Putamen (tissue), 1 donor: ENCODE measurements around the gene ZNF618.
A peak's percentile ranks its signal among the peaks of the same experiment; 100 is the strongest.
"Not testable (repeated sequence)": the region's sequence is repeated elsewhere in the genome, so short reads cannot be mapped to it uniquely, and the experiment has no call there.

Experiments used
- DNase-seq: peaks from one replicate; pipeline ENCODE4 v3.0.0-alpha.2; 2016; ENCODE audit warnings: low spot score

Gene ZNF618

DNA sequence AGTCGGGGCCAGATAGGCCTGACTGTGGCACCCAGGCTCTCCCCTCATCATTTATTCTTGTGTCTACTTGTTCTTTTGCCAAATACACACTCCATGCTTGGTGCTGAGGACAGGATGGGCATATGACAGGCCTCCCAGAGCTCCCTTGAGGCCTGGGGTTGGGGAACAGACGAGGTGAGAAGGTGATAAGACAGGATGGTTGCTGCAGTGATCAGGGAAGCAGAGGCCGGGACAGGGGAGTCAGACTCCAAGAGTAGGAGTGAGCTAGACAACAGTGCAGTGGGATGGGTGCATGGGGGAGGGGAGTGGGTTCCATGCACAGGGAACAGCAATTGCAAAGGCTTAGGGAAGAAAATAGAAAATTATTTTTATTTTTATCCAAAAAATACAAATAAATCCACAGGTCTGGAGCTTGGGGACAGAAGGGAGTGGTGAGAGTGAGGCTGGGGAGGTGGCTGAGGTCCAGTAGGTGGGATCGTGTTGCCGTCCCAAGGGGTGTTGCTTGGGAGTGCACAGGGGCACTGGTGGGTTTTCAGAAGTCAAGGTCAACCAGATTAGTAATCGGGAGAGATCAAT is 205.4 kb downstream of the ZNF618 start:
- DNase-seq, result no peak

DNA sequence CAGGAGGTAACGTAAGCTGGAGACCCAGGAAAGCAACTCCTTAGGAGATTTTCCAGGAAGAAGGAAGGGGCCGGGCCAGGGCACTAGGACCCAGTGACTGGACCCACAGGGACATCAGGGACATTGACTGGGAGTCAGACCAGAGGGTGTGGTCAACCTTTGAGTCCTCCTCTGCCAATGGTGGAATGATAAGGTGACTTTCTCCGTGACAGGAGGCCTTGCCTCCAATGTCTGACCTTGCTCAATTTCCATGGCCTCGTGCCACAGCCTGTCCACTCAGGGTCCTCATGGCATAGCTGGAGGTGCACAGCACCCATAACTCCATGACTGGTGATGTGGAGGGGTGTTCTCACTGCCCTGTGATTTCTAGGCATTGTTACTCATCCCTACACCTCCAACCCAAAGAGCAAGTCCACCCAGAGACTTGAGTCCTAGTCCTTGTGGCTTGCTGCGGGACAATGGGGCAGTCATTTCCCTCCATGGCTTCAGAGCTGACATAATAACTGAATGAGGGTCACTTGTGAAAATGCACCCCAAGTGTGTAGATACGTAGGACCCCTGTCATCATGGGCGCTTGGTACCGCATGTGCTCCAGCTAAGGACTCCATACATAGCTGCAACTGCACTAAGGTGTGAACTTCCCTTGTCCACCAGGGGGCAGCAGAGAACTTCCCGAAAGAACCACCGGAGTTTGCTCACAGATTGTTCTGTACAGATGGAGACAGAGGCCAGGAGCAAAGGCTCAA is 206.1 kb downstream of the ZNF618 start:
- DNase-seq, result peak; percentile 77

DNA sequence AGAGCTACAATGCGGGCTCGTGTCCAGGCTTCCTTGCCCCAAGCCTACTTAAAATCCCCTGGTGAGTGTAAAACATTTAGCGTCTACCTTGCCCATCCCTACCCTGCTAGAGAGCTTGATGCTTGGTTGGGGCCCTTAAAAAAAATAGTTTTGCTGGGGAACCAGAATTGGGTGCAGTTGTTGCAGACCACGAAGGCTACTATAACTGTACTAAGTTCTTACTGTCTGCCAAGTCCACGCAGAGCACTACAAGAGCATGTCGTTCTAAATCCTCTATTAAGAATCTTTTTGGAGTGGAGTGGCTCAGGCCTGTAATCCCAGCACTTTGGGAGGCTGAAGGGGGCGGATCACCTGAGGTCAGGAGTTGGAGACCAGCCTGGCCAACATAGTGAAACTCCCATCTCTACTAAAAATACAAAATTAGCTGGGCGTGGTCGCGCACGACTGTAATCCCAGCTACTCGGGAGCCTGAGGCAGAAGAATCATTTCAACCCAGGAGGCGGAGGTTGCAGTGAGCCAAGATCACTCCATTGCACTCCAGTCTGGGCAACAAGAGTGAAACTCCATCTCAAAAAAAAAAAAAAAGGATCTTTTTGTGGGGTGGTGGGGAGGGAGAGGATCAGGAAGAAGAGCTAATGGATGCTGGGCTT is 206.8 kb downstream of the ZNF618 start:
- not testable (repeated sequence) for DNase-seq

DNA sequence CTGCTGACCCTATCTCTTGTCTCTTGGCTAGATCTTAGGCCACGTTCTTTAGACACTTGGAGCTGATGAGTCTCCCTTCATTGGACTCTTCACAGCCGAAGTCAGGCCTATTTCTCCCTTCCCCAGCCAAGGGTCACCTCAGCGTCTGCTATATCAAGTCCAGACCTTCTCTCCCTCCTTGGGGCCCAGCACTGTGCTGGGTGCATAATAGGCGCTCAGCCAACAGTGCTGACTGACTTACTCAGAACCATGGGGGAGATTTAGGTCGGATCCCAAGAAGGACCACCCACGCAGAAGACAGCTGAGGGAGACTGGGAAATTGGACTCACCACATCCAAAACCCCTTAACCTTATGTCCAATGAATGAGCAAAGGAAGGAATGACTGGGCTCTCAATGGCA is 207.6 kb downstream of the ZNF618 start:
- no peak for DNase-seq

DNA sequence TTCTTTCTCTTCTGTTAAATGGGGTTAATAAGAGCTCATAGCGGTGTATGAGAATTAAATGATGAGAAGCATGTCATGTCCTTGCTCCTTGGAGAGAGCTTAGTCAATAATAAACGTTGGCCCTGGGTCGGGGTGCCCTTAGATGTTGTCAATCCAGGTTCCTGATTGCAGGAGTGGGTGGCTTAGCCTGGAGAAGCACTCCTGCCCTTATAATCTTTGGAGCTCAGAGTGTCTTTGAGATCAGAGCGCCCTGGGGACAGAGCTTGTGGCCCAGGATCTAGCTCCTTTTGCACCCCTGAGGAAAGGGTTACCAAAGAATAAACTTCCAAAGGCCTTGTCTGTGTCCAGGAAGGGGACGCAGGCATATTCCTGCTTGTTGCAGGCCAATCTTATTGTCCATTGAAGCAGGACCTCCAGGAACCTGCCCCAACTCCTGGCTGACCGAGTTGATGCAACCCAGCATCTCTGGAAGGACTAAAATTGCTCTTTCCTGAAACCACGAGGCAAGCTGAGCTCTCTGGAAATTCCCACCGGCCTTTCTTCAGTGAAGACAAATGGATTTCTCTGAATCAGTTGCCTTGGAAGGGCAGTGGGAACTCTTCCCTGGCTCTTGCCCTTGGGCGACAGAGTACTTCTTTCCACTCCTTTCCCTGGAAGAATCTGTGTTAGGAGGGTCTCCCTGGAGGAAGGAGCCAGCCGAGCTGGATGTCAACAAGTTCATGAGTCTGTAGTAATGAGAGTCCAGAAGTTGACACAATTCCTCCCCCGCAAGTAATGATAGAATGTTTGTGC is 208.4 kb downstream of the ZNF618 start:
- no peak for DNase-seq

DNA sequence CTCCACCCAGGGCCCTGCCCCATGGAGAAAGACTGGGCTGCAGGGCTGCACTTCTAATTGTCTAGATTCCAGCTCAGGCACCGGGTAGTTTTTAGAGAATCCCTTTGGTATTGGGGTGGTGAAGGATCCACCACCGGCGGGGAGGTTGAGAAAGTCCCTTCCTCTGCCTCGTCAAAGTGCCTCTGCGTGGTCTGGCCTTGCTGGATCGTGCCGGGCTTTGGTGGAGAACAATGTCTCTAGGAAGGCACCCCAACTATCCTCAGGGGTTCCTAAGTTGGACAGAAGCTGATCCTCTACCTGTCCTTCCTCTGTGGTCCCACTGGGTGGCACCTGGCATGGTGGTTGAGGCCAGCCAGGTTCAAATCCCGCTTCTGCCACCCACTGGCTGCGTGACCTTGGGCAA is 209.3 kb downstream of the ZNF618 start:
- no peak for DNase-seq

DNA sequence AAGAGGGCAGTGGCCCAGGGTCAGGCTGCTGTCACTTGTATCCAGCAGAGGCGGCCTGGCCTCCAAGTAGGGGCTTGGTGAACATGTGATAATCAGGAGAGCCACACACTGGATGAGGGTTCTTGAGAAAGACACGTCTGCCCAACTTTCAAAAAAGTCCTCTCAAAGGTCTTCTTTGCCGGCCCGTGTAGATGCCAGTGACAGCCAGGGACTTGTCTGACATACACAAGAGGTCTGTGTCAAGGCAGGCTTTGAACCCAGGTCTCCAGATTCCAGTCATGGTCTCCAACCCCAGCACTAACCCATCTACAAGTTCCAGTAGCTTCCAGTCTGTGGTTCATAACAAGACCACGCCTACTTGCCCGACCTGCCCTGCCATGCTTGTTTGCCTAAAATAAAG is 209.9 kb downstream of the ZNF618 start:
- DNase-seq, result no peak

DNA sequence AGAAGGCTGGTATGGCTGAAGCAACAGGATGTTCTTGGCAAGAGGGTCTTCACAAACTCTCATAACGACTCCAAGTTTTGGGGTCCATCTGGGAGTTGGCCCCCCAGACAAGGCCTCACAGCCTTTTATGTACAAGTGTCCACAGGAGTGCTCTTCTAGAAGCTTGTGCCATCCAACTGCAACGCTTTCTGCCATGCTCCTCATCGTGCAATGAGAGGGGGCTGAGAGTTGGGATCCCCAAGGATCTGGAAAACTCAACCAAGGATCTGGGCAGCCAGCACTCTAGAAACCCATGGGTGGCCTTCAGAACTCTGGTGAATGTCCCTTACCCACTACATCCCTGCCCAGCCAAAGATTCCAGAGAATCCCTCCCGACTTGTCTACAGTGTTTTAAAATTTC is 210.5 kb downstream of the ZNF618 start:
- no peak for DNase-seq

DNA sequence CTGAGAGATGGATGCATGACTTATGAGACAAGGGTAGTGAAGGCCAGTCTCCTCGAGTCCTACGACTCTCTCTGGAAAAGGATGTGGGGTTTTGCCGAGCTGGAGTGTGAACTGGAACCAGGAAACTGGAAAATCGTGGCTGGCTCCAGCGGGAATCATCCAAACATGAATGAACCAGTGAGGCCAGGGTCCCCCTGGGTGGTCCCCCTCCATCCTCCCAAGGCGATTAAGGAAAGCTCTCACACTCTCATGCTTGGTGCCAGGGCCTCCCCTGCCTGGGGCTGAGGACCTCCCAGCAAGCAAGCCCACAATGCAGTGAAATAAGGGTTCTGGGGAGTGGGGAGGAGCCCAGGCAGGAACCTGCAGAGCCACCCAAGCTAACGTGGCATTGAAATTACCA is 211.6 kb downstream of the ZNF618 start:
- DNase-seq, result no peak

DNA sequence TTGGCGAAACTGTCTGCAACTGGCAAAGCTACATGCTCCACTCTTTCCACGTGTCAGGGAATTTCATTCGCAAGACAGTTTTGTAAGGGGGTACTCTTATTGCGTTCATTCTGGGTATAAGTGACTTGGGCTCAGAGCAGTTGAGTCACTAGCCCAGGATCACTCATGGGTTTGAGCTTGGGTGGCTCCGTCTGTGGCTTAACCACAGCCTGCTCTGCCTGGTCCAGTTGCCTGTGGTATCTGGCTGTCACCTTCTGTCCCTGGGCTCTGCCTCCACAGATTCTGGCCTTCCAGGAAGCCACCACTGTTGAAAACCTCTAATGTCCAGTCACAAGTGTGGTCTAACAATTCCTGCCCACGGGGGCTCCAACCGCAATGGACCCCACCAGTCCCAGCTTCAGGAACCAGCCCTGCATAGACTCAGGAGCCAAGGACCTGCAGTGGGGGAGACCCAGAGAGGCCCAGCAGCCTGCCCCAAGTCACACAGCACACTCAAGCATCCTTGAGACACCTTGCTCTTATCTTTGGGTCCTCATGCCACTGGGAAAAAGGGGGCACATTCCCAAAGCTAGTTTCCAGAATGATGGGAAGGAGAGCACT is 212.6 kb downstream of the ZNF618 start:
- DNase-seq, result no peak

DNA sequence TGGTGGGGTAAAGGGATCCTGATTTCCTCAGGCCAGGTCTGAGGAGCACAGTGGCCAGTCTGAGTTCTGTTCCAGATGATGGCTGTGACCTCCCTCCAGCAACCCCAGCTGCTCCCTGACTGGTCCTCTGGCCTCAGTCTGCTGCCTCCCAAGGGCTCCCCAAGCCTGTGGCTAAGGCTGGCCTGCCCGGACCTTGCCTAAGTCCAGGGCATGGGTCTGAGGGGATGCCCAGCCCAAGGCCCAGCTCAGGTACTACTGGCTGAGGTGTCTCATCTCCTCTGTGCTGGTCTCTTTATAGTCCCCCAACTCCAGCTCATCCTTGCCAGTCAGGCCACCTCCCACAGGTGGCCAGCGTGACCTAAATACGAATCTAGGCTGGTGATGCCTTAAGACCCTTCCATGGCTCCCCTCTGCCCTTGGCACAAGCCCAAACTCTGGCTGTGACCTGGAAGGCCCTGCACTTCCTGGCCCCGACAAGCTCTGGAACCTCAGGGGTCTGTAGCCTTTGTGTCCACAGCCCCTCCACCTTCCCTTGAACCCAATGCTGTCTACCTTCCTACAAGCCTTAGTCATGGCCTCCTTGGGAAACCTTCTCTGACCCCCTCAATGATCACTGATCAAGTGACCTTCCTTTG is 213.2 kb downstream of the ZNF618 start:
- no peak for DNase-seq

DNA sequence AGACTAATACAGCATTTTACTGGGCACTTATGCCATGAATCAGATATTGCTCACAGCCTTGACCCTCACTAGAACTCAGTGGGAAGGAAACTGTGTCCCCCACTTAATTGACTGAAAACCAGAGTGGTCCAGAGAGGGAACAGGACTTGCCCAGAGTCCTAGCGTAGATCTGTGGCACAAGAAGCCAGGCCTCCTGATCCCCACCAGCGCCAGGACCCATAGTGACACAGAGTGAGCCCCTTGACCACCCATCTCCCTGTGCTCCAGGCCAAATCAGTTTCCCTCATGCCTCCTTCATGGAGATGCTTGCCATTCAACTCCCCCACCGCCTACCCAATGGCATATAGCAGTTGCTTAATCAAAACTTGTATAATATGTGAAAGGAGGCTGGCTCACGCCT is 214.7 kb downstream of the ZNF618 start:
- DNase-seq, result no peak

DNA sequence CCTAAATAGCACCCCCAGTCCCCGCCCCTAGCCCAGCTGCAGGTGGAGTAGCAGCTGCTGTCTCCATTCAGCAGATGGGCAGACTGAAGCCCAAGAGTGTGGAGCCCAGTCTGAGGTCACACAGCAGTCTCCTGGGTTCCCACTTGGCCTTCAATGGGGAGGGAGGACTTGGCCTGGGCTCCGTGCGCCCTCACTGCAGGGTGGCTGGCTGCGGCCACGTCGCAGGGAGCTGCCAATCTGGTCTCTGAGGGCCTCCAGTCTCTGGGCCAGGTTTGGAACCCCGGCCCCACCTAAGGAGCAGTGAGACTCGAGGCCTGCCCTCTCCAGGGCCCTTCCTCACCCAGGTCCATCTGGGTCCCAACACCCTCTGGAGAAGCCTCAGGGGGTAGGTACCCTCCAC is 215.6 kb downstream of the ZNF618 start:
- DNase-seq, result no peak

DNA sequence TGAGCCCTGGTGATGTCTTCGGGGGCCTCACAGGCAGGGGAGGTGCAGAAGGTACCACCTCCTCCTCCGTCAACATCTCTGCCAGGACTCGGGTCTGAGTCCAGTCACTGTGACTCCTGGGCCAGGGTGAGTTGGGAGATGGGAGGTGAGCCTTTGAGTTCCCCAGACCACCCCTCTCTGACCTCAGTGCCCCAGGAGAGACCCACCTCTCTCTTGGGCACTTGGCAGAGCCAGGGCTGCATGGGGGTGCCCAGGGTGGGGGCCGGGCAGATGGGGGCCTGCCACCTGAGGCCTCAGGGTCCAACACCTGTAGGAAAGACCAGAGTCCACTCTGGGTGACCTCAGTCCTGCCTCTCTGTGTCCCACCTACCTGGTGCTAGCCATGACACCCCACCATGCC is 216.2 kb downstream of the ZNF618 start:
- DNase-seq, result no peak

DNA sequence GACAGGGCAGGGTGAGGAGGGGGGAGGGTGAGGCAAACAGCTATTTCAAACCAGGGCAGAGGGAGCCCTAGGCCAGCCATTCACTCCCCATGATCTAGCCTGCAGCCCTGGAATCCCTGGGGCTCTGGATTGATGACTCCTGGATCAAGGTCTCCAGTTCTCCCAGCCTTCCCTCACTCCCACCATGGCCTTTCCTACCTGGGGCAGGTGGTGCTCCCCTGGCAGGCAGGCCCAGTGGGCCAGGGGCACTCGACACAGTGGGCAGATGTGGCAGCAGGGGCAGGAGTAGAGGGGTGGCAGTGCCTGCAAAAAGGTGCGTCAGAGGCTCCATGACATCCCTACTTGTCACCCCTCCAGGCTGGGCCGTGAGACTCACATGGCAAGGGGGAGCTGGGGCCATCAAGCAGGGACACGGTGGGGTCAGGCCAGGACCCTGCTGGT is 216.9 kb downstream of the ZNF618 start:
- no peak for DNase-seq

DNA sequence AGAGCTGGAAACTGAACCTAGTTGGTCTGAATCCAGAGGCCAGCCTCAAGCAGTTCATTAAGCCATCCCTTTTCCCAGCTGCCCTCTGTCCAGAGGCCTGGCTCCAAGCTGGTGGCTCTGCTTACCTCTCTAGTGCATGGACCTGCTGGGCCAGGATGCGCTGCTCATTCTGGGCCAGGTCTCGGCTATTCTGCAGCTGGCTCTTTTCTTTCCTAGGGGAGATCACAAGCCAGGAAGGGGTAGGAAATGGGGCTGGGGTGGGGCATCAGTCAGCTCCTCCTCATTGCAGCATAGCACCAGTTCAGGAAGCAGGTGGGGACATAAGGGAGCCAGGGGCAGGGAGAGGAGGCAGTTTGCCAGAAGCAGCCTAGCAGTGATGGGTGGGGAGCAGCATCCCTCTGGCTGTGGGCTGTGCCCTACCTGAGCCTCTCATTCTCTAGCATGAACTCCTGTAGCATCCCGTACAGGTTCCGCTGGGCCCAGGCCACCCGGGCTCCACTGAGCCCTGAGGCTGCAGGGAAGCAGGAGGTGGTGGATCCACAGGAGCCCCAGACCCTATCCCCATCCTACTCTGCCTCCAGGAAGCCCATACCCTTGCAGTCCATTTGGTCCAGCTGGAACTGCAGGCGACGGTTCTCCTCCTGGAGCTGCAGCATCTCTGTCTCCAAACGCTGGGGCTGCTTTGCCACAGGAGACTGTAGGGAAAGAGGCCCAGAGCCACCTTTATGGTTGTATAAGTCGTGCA is 217.8 kb downstream of the ZNF618 start:
- no peak for DNase-seq

DNA sequence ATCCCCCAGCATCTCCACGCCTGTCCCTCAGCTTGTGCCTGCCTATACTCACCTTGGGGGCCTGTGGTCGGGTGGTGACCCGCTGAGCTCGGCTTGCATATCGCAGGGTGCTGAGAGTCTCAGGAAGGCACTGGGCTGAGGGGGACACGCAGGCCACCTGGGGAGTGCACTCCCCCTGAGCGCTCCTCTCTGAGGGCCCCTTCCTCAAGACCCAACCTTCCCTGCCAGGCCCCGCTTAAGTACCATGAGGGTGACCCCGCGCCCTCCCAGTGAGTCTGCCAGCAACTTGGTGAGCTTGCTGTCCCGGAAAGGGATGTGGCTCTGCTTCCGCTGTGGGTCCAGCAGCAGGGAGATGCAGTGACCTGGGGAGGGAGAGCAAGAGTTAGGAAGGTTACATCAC is 218.9 kb downstream of the ZNF618 start:
- no peak for DNase-seq

DNA sequence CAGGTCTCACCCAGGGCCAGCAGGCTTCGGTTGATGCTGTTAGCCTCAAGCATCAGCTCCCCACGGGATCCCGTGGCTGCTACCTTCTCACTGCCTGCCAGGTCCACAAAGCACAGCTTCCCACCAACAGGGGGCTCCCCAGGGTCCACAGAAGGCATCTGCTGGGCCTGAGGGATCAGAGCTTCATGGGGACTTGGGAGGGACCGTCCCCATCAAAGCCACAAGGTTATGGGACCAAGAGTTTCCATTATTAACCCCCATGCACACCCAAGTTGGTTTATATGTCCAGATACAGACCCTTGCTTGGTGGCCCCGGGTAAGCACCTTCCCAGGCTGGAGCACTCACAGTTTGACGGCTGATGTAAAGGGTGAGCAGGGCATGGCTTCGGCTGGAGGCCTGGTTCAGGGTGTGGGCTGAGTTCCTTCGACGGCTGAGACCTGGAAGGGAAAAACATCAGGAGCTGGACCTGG is 220.0 kb downstream of the ZNF618 start:
- no peak for DNase-seq

DNA sequence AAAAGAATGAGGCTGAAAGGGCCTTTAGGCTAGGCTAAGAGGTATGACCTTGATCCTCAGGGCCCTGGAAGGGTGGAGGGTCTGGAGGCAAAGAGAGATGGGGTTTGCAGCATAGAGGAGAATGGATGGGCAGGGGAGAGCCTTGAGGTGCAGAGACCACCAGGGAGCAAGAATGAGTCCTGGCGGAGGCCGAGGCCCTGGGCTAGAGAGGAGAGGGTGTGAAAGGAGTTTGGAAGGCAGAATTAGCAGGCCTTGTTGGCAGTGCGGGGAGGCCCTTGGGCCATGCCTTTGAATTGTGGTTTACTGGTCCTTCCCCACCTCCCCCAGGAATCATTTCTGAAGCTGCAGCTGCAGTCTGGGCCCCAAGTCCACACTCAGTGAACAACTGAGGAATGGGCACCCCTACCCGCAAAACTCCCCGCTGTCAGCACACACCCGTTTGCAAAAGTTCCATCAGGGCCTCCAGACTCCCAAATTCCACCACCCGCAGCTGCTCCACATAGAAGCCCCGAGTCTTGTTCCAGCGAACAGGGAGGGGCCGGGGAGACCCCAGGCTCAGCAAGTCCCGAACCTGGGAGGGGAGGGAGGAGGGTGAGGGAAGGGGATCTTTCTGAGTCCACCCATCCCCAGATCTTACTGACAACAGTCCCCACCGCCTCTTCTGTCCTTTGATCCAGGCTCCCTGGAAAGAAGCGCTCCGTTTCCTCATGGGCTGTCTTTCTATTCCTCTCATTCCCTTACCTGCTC is 220.9 kb downstream of the ZNF618 start:
- DNase-seq, result no peak

DNA sequence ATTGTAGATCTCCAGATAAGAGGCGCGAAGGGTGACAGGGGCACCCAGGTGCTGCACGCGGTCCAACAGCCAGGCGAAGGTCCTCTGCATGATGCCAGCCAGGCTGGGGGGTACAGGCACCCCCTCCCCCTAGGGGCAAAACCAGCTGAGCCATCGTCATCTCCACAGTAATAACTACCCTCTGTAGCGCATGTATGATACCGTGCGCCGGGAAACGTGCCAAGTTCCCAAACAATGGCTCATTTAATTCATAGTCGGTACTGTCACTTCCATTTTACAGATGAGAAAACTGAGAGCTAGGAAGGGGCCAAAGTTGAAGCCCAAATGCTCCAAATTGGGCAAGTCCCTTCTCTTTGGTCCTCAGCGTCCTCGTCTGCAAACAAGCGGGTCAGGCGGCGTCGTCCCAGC is 221.5 kb downstream of the ZNF618 start:
- no peak for DNase-seq
